ENCODE measurements around the gene C11orf97.

DNA sequence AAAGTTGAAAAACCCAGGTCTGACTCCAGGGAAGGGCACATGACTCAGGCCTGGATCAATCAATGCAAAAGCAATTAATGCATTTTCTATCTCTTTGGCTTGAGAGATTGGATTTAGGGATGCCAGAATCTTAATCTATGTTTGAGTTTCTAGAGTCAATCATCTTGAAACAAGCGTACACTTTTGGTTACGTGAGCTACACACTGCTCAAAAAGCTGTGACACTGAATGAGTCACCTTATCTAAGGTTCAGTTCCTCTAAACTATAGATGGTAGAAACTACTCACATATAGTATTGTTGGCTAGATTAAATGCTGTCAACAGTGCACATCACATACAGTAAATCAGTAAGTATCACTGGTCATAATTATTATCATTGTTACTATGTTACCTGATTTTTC, 42.8 kb upstream of the C11orf97 start:
- TF ChIP-seq EP300 (IDR thresholded peaks at IDR 0.05; ENCODE audit: borderline replicate concordance) (no peak), YY1 (IDR thresholded peaks at IDR 0.05; ENCODE audit: low read depth) (no peak), EGR1 (IDR thresholded peaks at IDR 0.05) (no peak), CREB1 (IDR thresholded peaks at IDR 0.05; ENCODE audit: low read depth) (no peak), TAF1 (IDR thresholded peaks at IDR 0.05; ENCODE audit: low read depth) (no peak), CEBPB (IDR thresholded peaks at IDR 0.05) (no peak), FOXM1 (IDR thresholded peaks at IDR 0.05; ENCODE audit: borderline replicate concordance, low read depth) (no peak), RAD21 (IDR thresholded peaks at IDR 0.05; ENCODE audit: low read depth) (no peak), ZBTB7A (IDR thresholded peaks at IDR 0.05; ENCODE audit: low read depth) (no peak), NFIC (IDR thresholded peaks at IDR 0.05) (no peak)
- TF ChIP-seq, protein P1, sequence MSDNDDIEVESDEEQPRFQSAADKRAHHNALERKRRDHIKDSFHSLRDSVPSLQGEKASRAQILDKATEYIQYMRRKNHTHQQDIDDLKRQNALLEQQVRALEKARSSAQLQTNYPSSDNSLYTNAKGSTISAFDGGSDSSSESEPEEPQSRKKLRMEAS (IDR thresholded peaks at IDR 0.05) = no peak
- TF ChIP-seq, protein P2, sequence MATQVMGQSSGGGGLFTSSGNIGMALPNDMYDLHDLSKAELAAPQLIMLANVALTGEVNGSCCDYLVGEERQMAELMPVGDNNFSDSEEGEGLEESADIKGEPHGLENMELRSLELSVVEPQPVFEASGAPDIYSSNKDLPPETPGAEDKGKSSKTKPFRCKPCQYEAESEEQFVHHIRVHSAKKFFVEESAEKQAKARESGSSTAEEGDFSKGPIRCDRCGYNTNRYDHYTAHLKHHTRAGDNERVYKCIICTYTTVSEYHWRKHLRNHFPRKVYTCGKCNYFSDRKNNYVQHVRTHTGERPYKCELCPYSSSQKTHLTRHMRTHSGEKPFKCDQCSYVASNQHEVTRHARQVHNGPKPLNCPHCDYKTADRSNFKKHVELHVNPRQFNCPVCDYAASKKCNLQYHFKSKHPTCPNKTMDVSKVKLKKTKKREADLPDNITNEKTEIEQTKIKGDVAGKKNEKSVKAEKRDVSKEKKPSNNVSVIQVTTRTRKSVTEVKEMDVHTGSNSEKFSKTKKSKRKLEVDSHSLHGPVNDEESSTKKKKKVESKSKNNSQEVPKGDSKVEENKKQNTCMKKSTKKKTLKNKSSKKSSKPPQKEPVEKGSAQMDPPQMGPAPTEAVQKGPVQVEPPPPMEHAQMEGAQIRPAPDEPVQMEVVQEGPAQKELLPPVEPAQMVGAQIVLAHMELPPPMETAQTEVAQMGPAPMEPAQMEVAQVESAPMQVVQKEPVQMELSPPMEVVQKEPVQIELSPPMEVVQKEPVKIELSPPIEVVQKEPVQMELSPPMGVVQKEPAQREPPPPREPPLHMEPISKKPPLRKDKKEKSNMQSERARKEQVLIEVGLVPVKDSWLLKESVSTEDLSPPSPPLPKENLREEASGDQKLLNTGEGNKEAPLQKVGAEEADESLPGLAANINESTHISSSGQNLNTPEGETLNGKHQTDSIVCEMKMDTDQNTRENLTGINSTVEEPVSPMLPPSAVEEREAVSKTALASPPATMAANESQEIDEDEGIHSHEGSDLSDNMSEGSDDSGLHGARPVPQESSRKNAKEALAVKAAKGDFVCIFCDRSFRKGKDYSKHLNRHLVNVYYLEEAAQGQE (IDR thresholded peaks at IDR 0.05; ENCODE audit: low read depth) = no peak

All from Ishikawa (cell line).